B cell (primary cell): ENCODE results near the gene AKT3. TPM values are rescaled to one million over a fixed set of nuclear protein-coding genes. Genes with fewer than 3 reads are reported as not detected.

Experiments used
- ATAC-seq: fragments of 200-7000 bp; cut with Tn5 transposase; one replicate; pipeline ENCODE4 v1.10.0; 2021; ENCODE audit warnings: low read depth, mild to moderate bottlenecking, moderate number of reproducible peaks, moderate library complexity
- CTCF ChIA-PET: fragments of 350-600 bp; sonication (Branson Sonifier 250); formaldehyde crosslinking; loops from one replicate; lab custom pipeline; 2021; ENCODE audit warnings: antibody characterized with exemption, inconsistent platforms; lab: Charles Lee
- POLR2A ChIA-PET: fragments of 350-600 bp; sonication (Branson Sonifier 250); formaldehyde crosslinking; loops from one replicate; lab custom pipeline; 2021; ENCODE audit warnings: antibody characterized with exemption; lab: Charles Lee
- DNase-seq: peaks from one replicate; pipeline ENCODE4 v3.0.0; 2013
- H2AFZ ChIP-seq: 2 replicates; pipeline ENCODE4 v1.6.1; 2012; ENCODE audit warnings: mild to moderate bottlenecking, low read depth, low read length; ENCODE audit not compliant: insufficient read depth, poor library complexity, severe bottlenecking
- H3K27ac ChIP-seq, 2 donors: 1 replicate in 1 of 2; 2 replicates in 1 of 2; pipeline ENCODE4 v1.5.1; 2012 to 2013; ENCODE audit warnings: low read length in 2 of 2, mild to moderate bottlenecking in 2 of 2, moderate library complexity in 1 of 2
- H3K27me3 ChIP-seq, 4 experiments: fragments of 200-600 bp in 1 of 4; sonication (generic) in 1 of 4; replicated peaks in 1 of 4; 1 replicate in 2 of 4; 2 replicates in 2 of 4; pipeline versions ENCODE4 v1.6.1 to v1.7.0; 2013 to 2016; ENCODE audit warnings: low read length in 3 of 4, mild to moderate bottlenecking in 2 of 4, mixed read lengths in 1 of 4, moderate library complexity in 1 of 4; ENCODE audit not compliant: insufficient read depth in 4 of 4, control insufficient read depth in 3 of 4; ENCODE audit errors: control extremely low read depth in 1 of 4
- H3K36me3 ChIP-seq, 2 experiments: replicated peaks in 1 of 2; 1 replicate in 1 of 2; 2 replicates in 1 of 2; pipeline versions ENCODE4 v1.6.1 to v1.7.1; 2013; ENCODE audit warnings: low read length in 1 of 2; ENCODE audit not compliant: insufficient read depth in 2 of 2, control insufficient read depth in 1 of 2; ENCODE audit errors: control extremely low read depth in 1 of 2, extremely low read depth in 1 of 2
- H3K4me1 ChIP-seq, 2 donors: fragments of 200-600 bp in 1 of 2; sonication (generic) in 1 of 2; 1 replicate in 1 of 2; 2 replicates in 1 of 2; pipeline versions ENCODE4 v1.5.1 to v1.6.1; 2013 to 2017; ENCODE audit warnings: low read length in 2 of 2; ENCODE audit not compliant: control insufficient read depth in 2 of 2, insufficient read depth in 2 of 2
- H3K4me2 ChIP-seq: replicated peaks from 2 replicates; pipeline ENCODE3; 2012; ENCODE audit warnings: mild to moderate bottlenecking, low read depth, low read length; ENCODE audit not compliant: poor library complexity, severe bottlenecking
- H3K4me3 ChIP-seq, 5 experiments: fragments of 200-600 bp in 1 of 5; sonication (generic) in 1 of 5; 1 replicate in 3 of 5; 2 replicates in 2 of 5; pipeline versions ENCODE4 v1.5.1 to v1.7.0; 2011 to 2016; ENCODE audit warnings: low read length in 4 of 5, mild to moderate bottlenecking in 4 of 5, low read depth in 2 of 5, control low read depth in 1 of 5, moderate library complexity in 1 of 5; ENCODE audit not compliant: insufficient read depth in 1 of 5; ENCODE audit errors: control extremely low read depth in 1 of 5, extremely low read depth in 1 of 5
- H3K79me2 ChIP-seq: fragments of 200-600 bp; sonication (generic); one replicate; pipeline ENCODE4 v1.6.0; 2016; ENCODE audit warnings: low read length; ENCODE audit not compliant: control insufficient read depth, insufficient read depth
- H3K9ac ChIP-seq: fragments of 200-600 bp; sonication (generic); 2 replicates; pipeline ENCODE4 v1.6.1; 2017; ENCODE audit warnings: mild to moderate bottlenecking, low read length, moderate library complexity
- H3K9me3 ChIP-seq, 3 donors: one replicate each; pipeline versions ENCODE4 v1.6.1 to v1.7.1; 2013; ENCODE audit warnings: low read length in 2 of 3; ENCODE audit not compliant: control insufficient read depth in 2 of 3, insufficient read depth in 1 of 3; ENCODE audit errors: control extremely low read depth in 1 of 3
- H4K20me1 ChIP-seq: 2 replicates; pipeline ENCODE4 v1.6.0; 2012; ENCODE audit warnings: mild to moderate bottlenecking, low read length; ENCODE audit not compliant: insufficient read depth, control insufficient read depth, poor library complexity, severe bottlenecking
- H3K27ac Mint-ChIP-seq: one replicate; pipeline ENCODE4 v1.8.0; 2021; ENCODE audit warnings: mixed read lengths
- H3K27me3 Mint-ChIP-seq: one replicate; pipeline ENCODE4 v1.8.0; 2021; ENCODE audit warnings: mixed read lengths
- H3K4me1 Mint-ChIP-seq: one replicate; pipeline ENCODE4 v1.8.0; 2021; ENCODE audit warnings: mixed read lengths
- H3K4me3 Mint-ChIP-seq: one replicate; pipeline ENCODE4 v1.8.0; 2021; ENCODE audit warnings: mixed read lengths
- H3K9me3 Mint-ChIP-seq: one replicate; pipeline ENCODE4 v1.8.0; 2022; ENCODE audit warnings: mixed read lengths; ENCODE audit not compliant: insufficient read depth
- CTCF ChIP-seq: fragments of 200-600 bp; IDR thresholded peaks from one replicate; pipeline ENCODE4 v1.8.0; 2022; ENCODE audit warnings: antibody characterized with exemption, mild to moderate bottlenecking
- EZH2 ChIP-seq: IDR thresholded peaks from 2 replicates; pipeline ENCODE4 v1.6.1; 2012; ENCODE audit warnings: borderline replicate concordance, low read depth, mild to moderate bottlenecking, moderate library complexity, low read length; ENCODE audit not compliant: insufficient read depth, poor library complexity, severe bottlenecking
- WGBS: methylation state at CpG from one replicate; pipeline ENCODE4 v1.1.5; 2013; ENCODE audit warnings: missing lambda C conversion rate; ENCODE audit not compliant: insufficient coverage; 5-methylcytosine and 5-hydroxymethylcytosine counted together
- intact Hi-C: fragments of 100-400 bp; cut with micrococcal nuclease; formaldehyde crosslinking; loops from one replicate; pipeline ENCODE4 v1.10.0; 2022
- polyA plus RNA-seq: library from polyadenylated mRNA; depleted of rRNA; stranded (reverse); fragments of >200 nt; gene quantifications from 2 replicates; pipeline ENCODE4 v1.2.3, GENCODE V29; 2012
- total RNA-seq, 2 donors: library from RNA; stranded (reverse); fragments of 120-200 nt in 1 of 2; gene quantifications; 1 replicate in 1 of 2; 2 replicates in 1 of 2; pipeline versions ENCODE4 v1.2.3 to v1.2.4, GENCODE V29; 2013 to 2022

The AKT3 gene
- total and polyA plus RNA-seq, 2 donors (not counting 1 experiment from before 2014, with no cell fraction given) = 4.4 to 148 TPM

GRCh38 chr1:243834130-243834529 is 15.9 kb downstream of the AKT3 start:
- H3K9me3 Mint-ChIP-seq = no peaks in the 10 kb centered on the region
- ATAC-seq (no peak), DNase-seq (no peak)
- H3K4me1 ChIP-seq = no peaks in the 10 kb centered on the region
- no peak overlapping the region for H3K27ac ChIP-seq
- no peaks in the 10 kb centered on the region for H3K27me3 ChIP-seq
- ChIA-PET CTCF (no interaction called here), POLR2A (no interaction called here)
- H3K27ac Mint-ChIP-seq = no peak overlapping the region
- no peak overlapping the region for H3K9ac ChIP-seq
- H3K79me2 ChIP-seq = peaks cover 36% of the 10 kb centered on the region
- TF ChIP-seq CTCF = no peak
- H3K4me3 Mint-ChIP-seq = no peak overlapping the region
- H4K20me1 ChIP-seq = peaks cover 7% of the 10 kb centered on the region
- intact Hi-C loops = no loop called here
- peaks cover 15% of the 10 kb centered on the region for H3K4me1 Mint-ChIP-seq
- H3K36me3 ChIP-seq = no peaks in the 10 kb centered on the region
- H3K4me2 ChIP-seq = no peak overlapping the region
- H3K4me3 ChIP-seq = no peak overlapping the region
- peaks cover 0 to 5% (median 0%) of the 10 kb centered on the region in 3 donors for H3K9me3 ChIP-seq
- no peak overlapping the region for H2AFZ ChIP-seq
- WGBS = no CpG with 5 or more reads among the region's 4 CpGs
- no peaks in the 10 kb centered on the region for H3K27me3 Mint-ChIP-seq

- Mint-ChIP-seq H3K4me1 (peaks cover 11% of the 10 kb centered on the region), H3K27ac (no peak overlapping the region), H3K27me3 (no peaks in the 10 kb centered on the region), H3K9me3 (no peaks in the 10 kb centered on the region), H3K4me3 (no peak overlapping the region)
- H3K4me2 ChIP-seq = no peak overlapping the region
- no peaks in the 10 kb centered on the region for H3K9me3 ChIP-seq
- intact Hi-C loops = no loop called here
- ATAC-seq (no peak), DNase-seq (no peak)
- ChIA-PET CTCF (no interaction called here), POLR2A (no interaction called here)
- peaks cover 4% of the 10 kb centered on the region for H4K20me1 ChIP-seq
- no peaks in the 10 kb centered on the region for H3K4me1 ChIP-seq
- no peak overlapping the region for H3K27ac ChIP-seq
- no peaks in the 10 kb centered on the region for H3K27me3 ChIP-seq
- no peak overlapping the region for H2AFZ ChIP-seq
- H3K36me3 ChIP-seq = no peaks in the 10 kb centered on the region
- H3K9ac ChIP-seq = no peak overlapping the region
- peaks cover 34% of the 10 kb centered on the region for H3K79me2 ChIP-seq
- H3K4me3 ChIP-seq = no peak overlapping the region
- TF ChIP-seq EZH2 (no peak), CTCF (no peak)
- WGBS = no CpG with 5 or more reads among the region's 3 CpGs
Measured at GRCh38 chr1:243831463-243831862, 18.6 kb downstream of the AKT3 start.
